ENCODE results near the gene ARHGAP24. TPM values are rescaled to one million over a fixed set of nuclear protein-coding genes. Genes with fewer than 3 reads are reported as not detected.

ARHGAP24 gene
- total and polyA plus RNA-seq, 5 donors from 2014 or later = 0.14 to 0.53 (median 0.35) TPM; not detected in 2

GRCh38 chr4:85676850-85677590, 202.1 kb downstream of the ARHGAP24 start:
- no peak for DNase-seq
- Histone ChIP-seq H3K9me3 (ENCODE audit: control insufficient read depth in 2 of 2, low read length in 2 of 2) (no peaks in the 10 kb centered on the region), H3K36me3 (ENCODE audit: control insufficient read depth, insufficient read depth, low read length) (no peaks in the 10 kb centered on the region), H3K27me3 (ENCODE audit: control insufficient read depth, insufficient read depth, low read length) (no peaks in the 10 kb centered on the region), H3K4me1 (ENCODE audit: control insufficient read depth, insufficient read depth, low read length, poor library complexity, severe bottlenecking) (no peaks in the 10 kb centered on the region), H3K4me3 (ENCODE audit: low read depth, low read length) (no peak overlapping the region), H3K27ac (ENCODE audit: insufficient read depth, low read length, poor library complexity, severe bottlenecking) (no peak overlapping the region)
- no peak overlapping the region for H3K27ac Mint-ChIP-seq
- no peaks in the 10 kb centered on the region for H3K27me3 Mint-ChIP-seq
- ATAC-seq (ENCODE audit: low read depth in 2 of 2) = no peak
- H3K4me1 Mint-ChIP-seq = no peaks in the 10 kb centered on the region
- no peaks in the 10 kb centered on the region for H3K36me3 Mint-ChIP-seq
- H3K4me3 Mint-ChIP-seq = no peak overlapping the region
- peaks cover 0 to 4% (median 1%) of the 10 kb centered on the region in 7 donors for H3K9me3 Mint-ChIP-seq

DNA sequence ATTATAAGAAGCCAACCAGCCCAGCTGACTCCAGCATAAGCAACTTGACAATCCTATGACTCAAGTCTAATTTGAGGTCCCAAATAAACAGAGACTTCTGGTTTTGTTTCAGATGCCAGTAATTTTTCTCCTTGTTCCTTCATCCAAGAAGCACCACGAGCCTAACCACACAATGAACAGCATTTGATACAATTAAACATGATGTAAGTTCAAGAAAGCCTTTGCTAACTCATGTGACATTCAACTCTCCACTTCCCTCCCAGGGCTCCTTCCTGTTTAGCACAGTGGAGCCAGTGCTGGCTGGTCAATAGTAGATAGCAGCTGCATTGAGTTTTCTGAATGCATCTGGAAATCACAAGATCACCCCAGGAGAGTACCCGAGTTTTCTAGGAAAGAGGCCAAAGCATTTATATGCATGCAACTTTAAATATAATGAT, 206.3 kb downstream of the ARHGAP24 start:
- no peak overlapping the region for H3K4me3 ChIP-seq (ENCODE audit: low read depth, low read length)
- H3K36me3 ChIP-seq (ENCODE audit: control insufficient read depth, insufficient read depth, low read length) = no peaks in the 10 kb centered on the region
- H3K27me3 Mint-ChIP-seq = no peaks in the 10 kb centered on the region
- no peaks in the 10 kb centered on the region for H3K4me1 ChIP-seq (ENCODE audit: control insufficient read depth, insufficient read depth, low read length, poor library complexity, severe bottlenecking)
- H3K27ac ChIP-seq (ENCODE audit: insufficient read depth, low read length, poor library complexity, severe bottlenecking) = no peak overlapping the region
- H3K4me3 Mint-ChIP-seq = no peak overlapping the region
- no peaks in the 10 kb centered on the region for H3K4me1 Mint-ChIP-seq
- H3K9me3 ChIP-seq (ENCODE audit: control insufficient read depth in 2 of 2, low read length in 2 of 2) = no peaks in the 10 kb centered on the region
- H3K27ac Mint-ChIP-seq = no peak overlapping the region
- DNase-seq (no peak), ATAC-seq (ENCODE audit: low read depth in 2 of 2) (peak in 1 of 2 donors; percentile 38)
- no peaks in the 10 kb centered on the region for H3K36me3 Mint-ChIP-seq
- H3K9me3 Mint-ChIP-seq = peaks cover 0 to 5% (median 3%) of the 10 kb centered on the region in 7 donors
- no peaks in the 10 kb centered on the region for H3K27me3 ChIP-seq (ENCODE audit: control insufficient read depth, insufficient read depth, low read length)

DNA sequence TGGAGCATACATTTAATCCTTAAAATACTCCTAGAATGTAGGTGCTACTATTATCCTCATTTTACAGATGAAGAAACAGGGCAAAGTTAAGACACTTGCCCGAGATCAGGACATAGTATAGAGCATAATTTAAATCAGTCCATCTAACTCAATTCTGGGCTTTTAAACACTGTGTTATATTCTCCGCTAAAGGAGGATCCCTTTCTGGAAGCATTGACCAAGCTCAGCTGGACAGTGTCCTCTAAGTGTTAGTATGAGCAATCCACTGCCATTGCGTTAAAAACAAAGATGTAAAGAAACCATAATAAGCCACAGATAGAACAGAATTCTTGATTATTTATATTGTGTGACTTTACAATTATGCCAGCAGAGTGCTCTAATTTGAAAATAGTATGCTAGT, 207.0 kb downstream of the ARHGAP24 start:
- Mint-ChIP-seq H3K4me1 (no peaks in the 10 kb centered on the region), H3K27me3 (no peaks in the 10 kb centered on the region), H3K36me3 (no peaks in the 10 kb centered on the region), H3K27ac (no peak overlapping the region), H3K9me3 (peaks cover 0 to 5% (median 2%) of the 10 kb centered on the region in 7 donors), H3K4me3 (no peak overlapping the region)
- ATAC-seq (ENCODE audit: low read depth in 2 of 2) (no peak), DNase-seq (no peak)
- H3K4me1 ChIP-seq (ENCODE audit: control insufficient read depth, insufficient read depth, low read length, poor library complexity, severe bottlenecking) = no peaks in the 10 kb centered on the region
- H3K9me3 ChIP-seq (ENCODE audit: control insufficient read depth in 2 of 2, low read length in 2 of 2) = no peaks in the 10 kb centered on the region
- no peaks in the 10 kb centered on the region for H3K27me3 ChIP-seq (ENCODE audit: control insufficient read depth, insufficient read depth, low read length)
- H3K27ac ChIP-seq (ENCODE audit: insufficient read depth, low read length, poor library complexity, severe bottlenecking) = no peak overlapping the region
- no peaks in the 10 kb centered on the region for H3K36me3 ChIP-seq (ENCODE audit: control insufficient read depth, insufficient read depth, low read length)
- H3K4me3 ChIP-seq (ENCODE audit: low read depth, low read length) = no peak overlapping the region

DNA sequence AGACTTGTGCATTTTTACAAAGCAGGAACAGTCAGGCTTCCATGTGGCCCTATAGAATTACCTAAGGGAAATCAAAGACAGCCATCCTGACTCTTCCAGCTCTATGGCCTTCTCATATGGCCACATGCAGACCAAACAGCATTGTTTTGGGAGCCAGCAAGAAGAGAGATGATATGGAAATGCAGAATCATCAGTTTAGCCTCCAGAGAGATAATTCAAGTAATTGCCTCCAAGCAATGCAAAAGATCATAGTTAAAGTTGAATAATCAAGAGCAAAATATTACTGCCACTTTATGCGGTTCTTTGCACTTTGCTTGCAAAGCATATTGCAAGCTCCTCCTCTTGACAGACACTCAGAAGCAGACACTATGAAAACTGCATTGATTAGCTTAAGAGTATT, 207.4 kb downstream of the ARHGAP24 start:
- no peaks in the 10 kb centered on the region for H3K9me3 ChIP-seq (ENCODE audit: control insufficient read depth in 2 of 2, low read length in 2 of 2)
- H3K4me1 Mint-ChIP-seq = no peaks in the 10 kb centered on the region
- no peak overlapping the region for H3K27ac Mint-ChIP-seq
- no peak for DNase-seq
- no peaks in the 10 kb centered on the region for H3K4me1 ChIP-seq (ENCODE audit: control insufficient read depth, insufficient read depth, low read length, poor library complexity, severe bottlenecking)
- H3K4me3 ChIP-seq (ENCODE audit: low read depth, low read length) = no peak overlapping the region
- no peaks in the 10 kb centered on the region for H3K27me3 Mint-ChIP-seq
- no peak for ATAC-seq (ENCODE audit: low read depth in 2 of 2)
- H3K36me3 Mint-ChIP-seq = no peaks in the 10 kb centered on the region
- no peaks in the 10 kb centered on the region for H3K27me3 ChIP-seq (ENCODE audit: control insufficient read depth, insufficient read depth, low read length)
- no peak overlapping the region for H3K27ac ChIP-seq (ENCODE audit: insufficient read depth, low read length, poor library complexity, severe bottlenecking)
- H3K36me3 ChIP-seq (ENCODE audit: control insufficient read depth, insufficient read depth, low read length) = no peaks in the 10 kb centered on the region
- peaks cover 0 to 5% (median 2%) of the 10 kb centered on the region in 7 donors for H3K9me3 Mint-ChIP-seq
- H3K4me3 Mint-ChIP-seq = no peak overlapping the region

GRCh38 chr4:85684676-85685075, 209.7 kb downstream of the ARHGAP24 start:
- no peak overlapping the region for H3K27ac Mint-ChIP-seq
- Histone ChIP-seq H3K4me1 (ENCODE audit: control insufficient read depth, insufficient read depth, low read length, poor library complexity, severe bottlenecking) (no peaks in the 10 kb centered on the region), H3K27ac (ENCODE audit: insufficient read depth, low read length, poor library complexity, severe bottlenecking) (no peak overlapping the region), H3K9me3 (ENCODE audit: control insufficient read depth in 2 of 2, low read length in 2 of 2) (no peaks in the 10 kb centered on the region), H3K36me3 (ENCODE audit: control insufficient read depth, insufficient read depth, low read length) (no peaks in the 10 kb centered on the region), H3K27me3 (ENCODE audit: control insufficient read depth, insufficient read depth, low read length) (no peaks in the 10 kb centered on the region), H3K4me3 (ENCODE audit: low read depth, low read length) (no peak overlapping the region)
- ATAC-seq (ENCODE audit: low read depth in 2 of 2) (no peak), DNase-seq (no peak)
- H3K9me3 Mint-ChIP-seq = peaks cover 0 to 5% (median 2%) of the 10 kb centered on the region in 7 donors
- H3K27me3 Mint-ChIP-seq = no peaks in the 10 kb centered on the region
- no peaks in the 10 kb centered on the region for H3K4me1 Mint-ChIP-seq
- H3K4me3 Mint-ChIP-seq = no peak overlapping the region
- H3K36me3 Mint-ChIP-seq = no peaks in the 10 kb centered on the region

DNA sequence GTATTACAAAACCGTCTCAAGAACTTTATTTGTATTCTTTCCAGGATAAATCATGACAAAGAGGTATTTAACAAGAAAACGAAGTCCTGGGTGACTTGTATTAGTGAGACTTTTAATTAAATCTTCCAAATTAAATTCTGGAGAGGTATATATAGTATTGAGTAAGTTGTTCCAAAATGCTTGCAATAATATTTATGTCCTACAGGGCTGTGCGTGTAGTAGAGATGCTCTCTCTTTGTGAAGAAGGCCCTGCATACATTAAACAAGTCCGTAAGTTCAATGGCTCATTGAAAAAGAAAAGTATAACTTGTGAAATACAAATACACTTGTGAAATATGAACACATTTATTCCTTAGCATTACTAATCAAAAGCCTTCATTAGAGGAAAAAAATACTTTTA, 211.4 kb downstream of the ARHGAP24 start:
- H3K27ac Mint-ChIP-seq = no peak overlapping the region
- no peak for ATAC-seq (ENCODE audit: low read depth in 2 of 2)

DNA sequence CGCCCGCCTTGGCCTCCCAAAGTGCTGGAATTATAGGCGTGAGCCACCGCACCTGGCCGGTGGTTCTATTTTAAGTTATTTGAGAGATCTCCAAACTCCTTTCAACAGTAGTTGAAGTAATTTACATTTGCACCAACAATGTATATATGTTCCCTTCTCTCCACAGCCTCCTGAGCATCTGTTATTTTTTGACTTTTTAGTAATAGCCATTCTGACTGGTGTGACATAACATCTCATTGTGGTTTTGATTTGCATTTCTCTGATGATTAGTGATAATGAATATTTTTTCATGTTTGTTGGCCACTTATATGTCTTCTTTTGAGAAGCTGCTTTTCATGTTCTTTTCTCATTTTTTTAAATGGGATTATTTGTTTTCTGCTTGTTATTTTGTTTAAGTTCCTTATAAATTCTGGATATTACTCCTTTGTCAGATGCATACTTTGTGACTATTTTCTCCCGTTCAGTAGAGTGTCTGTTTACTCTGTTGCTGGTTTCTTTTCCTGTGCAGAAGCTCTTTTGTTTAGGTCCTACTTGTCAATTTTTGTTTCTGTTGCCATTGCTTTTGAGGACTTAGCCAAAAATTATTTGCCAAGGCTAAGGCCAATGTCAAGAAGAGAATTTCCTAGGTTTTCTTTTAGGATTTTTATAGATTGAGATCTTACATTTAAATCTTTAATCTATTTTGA, 213.2 kb downstream of the ARHGAP24 start:
- Histone ChIP-seq H3K4me3 (ENCODE audit: low read depth, low read length) (no peak overlapping the region), H3K36me3 (ENCODE audit: control insufficient read depth, insufficient read depth, low read length) (no peaks in the 10 kb centered on the region), H3K9me3 (ENCODE audit: control insufficient read depth in 2 of 2, low read length in 2 of 2) (no peaks in the 10 kb centered on the region), H3K27ac (ENCODE audit: insufficient read depth, low read length, poor library complexity, severe bottlenecking) (no peak overlapping the region), H3K27me3 (ENCODE audit: control insufficient read depth, insufficient read depth, low read length) (no peaks in the 10 kb centered on the region), H3K4me1 (ENCODE audit: control insufficient read depth, insufficient read depth, low read length, poor library complexity, severe bottlenecking) (no peaks in the 10 kb centered on the region)
- DNase-seq (no peak), ATAC-seq (ENCODE audit: low read depth in 2 of 2) (no peak)
- H3K4me3 Mint-ChIP-seq = no peak overlapping the region
- no peaks in the 10 kb centered on the region for H3K27me3 Mint-ChIP-seq
- peaks cover 0 to 9% (median 4%) of the 10 kb centered on the region in 7 donors for H3K9me3 Mint-ChIP-seq
- H3K36me3 Mint-ChIP-seq = no peaks in the 10 kb centered on the region
- H3K4me1 Mint-ChIP-seq = no peaks in the 10 kb centered on the region
- H3K27ac Mint-ChIP-seq = no peak overlapping the region

More for the DNA sequence above, 211.4 kb downstream of the ARHGAP24 start:
- H3K9me3 ChIP-seq (ENCODE audit: control insufficient read depth in 2 of 2, low read length in 2 of 2) = no peaks in the 10 kb centered on the region
- H3K4me3 ChIP-seq (ENCODE audit: low read depth, low read length) = no peak overlapping the region
- no peak for DNase-seq
- H3K4me3 Mint-ChIP-seq = no peak overlapping the region
- no peaks in the 10 kb centered on the region for H3K36me3 ChIP-seq (ENCODE audit: control insufficient read depth, insufficient read depth, low read length)
- H3K36me3 Mint-ChIP-seq = no peaks in the 10 kb centered on the region
- no peaks in the 10 kb centered on the region for H3K27me3 ChIP-seq (ENCODE audit: control insufficient read depth, insufficient read depth, low read length)
- H3K4me1 Mint-ChIP-seq = no peaks in the 10 kb centered on the region
- no peaks in the 10 kb centered on the region for H3K4me1 ChIP-seq (ENCODE audit: control insufficient read depth, insufficient read depth, low read length, poor library complexity, severe bottlenecking)
- H3K27me3 Mint-ChIP-seq = no peaks in the 10 kb centered on the region
- no peak overlapping the region for H3K27ac ChIP-seq (ENCODE audit: insufficient read depth, low read length, poor library complexity, severe bottlenecking)
- H3K9me3 Mint-ChIP-seq = peaks cover 0 to 9% (median 3%) of the 10 kb centered on the region in 7 donors

Measured in CD4-positive, CD25-positive, alpha-beta regulatory T cell (primary cell).